ENCODE data around the gene SLC25A51.
"Not testable (repeated sequence)": the region's sequence is repeated elsewhere in the genome, so short reads cannot be mapped to it uniquely, and the experiment has no call there.

Gene SLC25A51

GRCh38 chr9:37919246-37919955, 15.5 kb upstream of the SLC25A51 start:
- no peak for DNase-seq (ENCODE audit: low read depth)

- no peak for DNase-seq (ENCODE audit: low read depth)
These were observed 14.8 kb upstream of the SLC25A51 start for GRCh38 chr9:37918665-37919170.

- no peak for DNase-seq (ENCODE audit: low read depth)
These were observed 14.1 kb upstream of the SLC25A51 start for GRCh38 chr9:37917801-37918664.

- no peak for DNase-seq (ENCODE audit: low read depth)
These were observed 13.4 kb upstream of the SLC25A51 start for GRCh38 chr9:37917313-37917731.

- no peak for DNase-seq (ENCODE audit: low read depth)
These were observed 12.8 kb upstream of the SLC25A51 start for GRCh38 chr9:37916471-37917312.

- no peak for DNase-seq (ENCODE audit: low read depth)
These were observed 12.1 kb upstream of the SLC25A51 start for GRCh38 chr9:37915911-37916470.

- DNase-seq (ENCODE audit: low read depth) = no peak
These were observed 10.9 kb upstream of the SLC25A51 start for GRCh38 chr9:37914701-37915358.

GRCh38 chr9:37914154-37914551, 10.2 kb upstream of the SLC25A51 start:
- DNase-seq (ENCODE audit: low read depth) = no peak

- peak; percentile 63 for DNase-seq (ENCODE audit: low read depth)
These were observed 9.7 kb upstream of the SLC25A51 start for GRCh38 chr9:37913480-37914153.

- no peak for DNase-seq (ENCODE audit: low read depth)
These were observed 7.3 kb upstream of the SLC25A51 start for GRCh38 chr9:37911271-37911681.

GRCh38 chr9:37910271-37910670, 6.3 kb upstream of the SLC25A51 start:
- DNase-seq (ENCODE audit: low read depth) = no peak

GRCh38 chr9:37909836-37910235, 5.9 kb upstream of the SLC25A51 start:
- not testable (repeated sequence) for DNase-seq (ENCODE audit: low read depth)

GRCh38 chr9:37909326-37909725, 5.4 kb upstream of the SLC25A51 start:
- DNase-seq (ENCODE audit: low read depth) = no peak

GRCh38 chr9:37908698-37909186, 4.8 kb upstream of the SLC25A51 start:
- DNase-seq (ENCODE audit: low read depth) = no peak

- DNase-seq (ENCODE audit: low read depth) = no peak
These were observed 4.4 kb upstream of the SLC25A51 start for GRCh38 chr9:37908283-37908682.

GRCh38 chr9:37906312-37907239, 2.6 kb upstream of the SLC25A51 start:
- no peak for DNase-seq (ENCODE audit: low read depth)

- no peak for DNase-seq (ENCODE audit: low read depth)
These were observed 1.8 kb upstream of the SLC25A51 start for GRCh38 chr9:37905776-37906175.

GRCh38 chr9:37905131-37905505, 1.2 kb upstream of the SLC25A51 start:
- DNase-seq (ENCODE audit: low read depth) = no peak

- DNase-seq (ENCODE audit: low read depth) = no peak
These were observed 661 bp upstream of the SLC25A51 start for GRCh38 chr9:37904445-37905130.

All from stimulated activated CD4-positive, alpha-beta T cell treated with anti-CD3 and anti-CD28 coated beads, Interleukin-2, amount 100 ng/mL, for 4 hours (primary cell).